Thymus (tissue), 11 donors: ENCODE data around the gene ASB17. TPM values are rescaled to one million over a fixed set of nuclear protein-coding genes. Genes with fewer than 3 reads are reported as not detected.

Source experiments
- DNase-seq, 9 donors: peaks; one replicate each; pipeline ENCODE4 v3.0.0-alpha.2; 2013; ENCODE audit warnings: low spot score in 9 of 9, low read depth in 6 of 9, missing footprints in 1 of 9
- H3K27ac ChIP-seq, 2 donors: one replicate each; pipeline ENCODE4 v1.5.1; 2013; ENCODE audit warnings: control low read depth in 1 of 2, low read depth in 1 of 2, low read length in 1 of 2, mild to moderate bottlenecking in 1 of 2, moderate library complexity in 1 of 2
- H3K27me3 ChIP-seq, 2 donors: one replicate each; pipeline ENCODE4 v1.5.1; 2013; ENCODE audit warnings: low read length in 1 of 2; ENCODE audit not compliant: control insufficient read depth in 2 of 2, insufficient read depth in 1 of 2
- H3K36me3 ChIP-seq, 2 donors: one replicate each; pipeline ENCODE4 v1.5.1; 2013; ENCODE audit warnings: low read length in 1 of 2, mild to moderate bottlenecking in 1 of 2, moderate library complexity in 1 of 2; ENCODE audit not compliant: control insufficient read depth in 2 of 2, insufficient read depth in 2 of 2
- H3K4me1 ChIP-seq, 2 donors: one replicate each; pipeline ENCODE4 v1.5.1; 2013; ENCODE audit warnings: low read length in 2 of 2; ENCODE audit not compliant: control insufficient read depth in 2 of 2, insufficient read depth in 2 of 2
- H3K4me3 ChIP-seq, 2 donors: one replicate each; pipeline ENCODE4 v1.5.1; 2013; ENCODE audit warnings: low read length in 2 of 2, control low read depth in 1 of 2, mild to moderate bottlenecking in 1 of 2
- H3K9me3 ChIP-seq, 2 donors: one replicate each; pipeline ENCODE4 v1.5.1; 2013; ENCODE audit warnings: low read length in 1 of 2, mild to moderate bottlenecking in 1 of 2; ENCODE audit not compliant: control insufficient read depth in 2 of 2, insufficient read depth in 1 of 2
- WGBS: extraction: QIAGEN DNeasy Blood & Tissue Kit; methylation state at CpG from one replicate; pipeline ENCODE4 v1.1.7; 2013; 5-methylcytosine and 5-hydroxymethylcytosine counted together
- polyA plus RNA-seq: library from polyadenylated mRNA; stranded (reverse); fragments of 200-250 nt; gene quantifications from one replicate; pipeline ENCODE4 v1.2.3, GENCODE V29; 2013
- total RNA-seq: library from RNA; stranded (reverse); fragments of 120-200 nt; gene quantifications from one replicate; pipeline ENCODE4 v1.2.4, GENCODE V29; 2013
- donor health status: healthy.

ASB17 gene
- total and polyA plus RNA-seq, 2 donors = 0.07 TPM; not detected in 1

- 75% methylated on average over 1 of the region's 1 CpG for WGBS
- peaks cover 0 to 8% of the 10 kb centered on the region in 2 donors for H3K9me3 ChIP-seq
- no peaks in the 10 kb centered on the region for H3K4me1 ChIP-seq
- H3K27ac ChIP-seq = no peak overlapping the region
- H3K4me3 ChIP-seq = no peak overlapping the region
- H3K27me3 ChIP-seq = no peaks in the 10 kb centered on the region
- H3K36me3 ChIP-seq = no peaks in the 10 kb centered on the region
- DNase-seq = no peak
Measured at GRCh38 chr1:75870951-75871350, 61.3 kb downstream of the ASB17 start.

Other genes starting within 250 kb of the ASB17 start
- gene ACADM, start 207.7 kb downstream of the ASB17 start, total RNA-seq = 76.5 TPM
- gene ACADM, start 207.7 kb downstream of the ASB17 start, polyA plus RNA-seq = 29.7 TPM
- gene RABGGTB, start 146.1 kb downstream of the ASB17 start, total RNA-seq = 85.9 TPM
- 83.4 TPM for gene RABGGTB, start 146.1 kb downstream of the ASB17 start, polyA plus RNA-seq
- 0.19 TPM for gene MSH4, start 135.5 kb downstream of the ASB17 start, total RNA-seq
- gene MSH4, start 135.5 kb downstream of the ASB17 start, polyA plus RNA-seq = 0.89 TPM
- 1.8 TPM for gene ST6GALNAC3, start 142.3 kb upstream of the ASB17 start, total RNA-seq
- gene ST6GALNAC3, start 142.3 kb upstream of the ASB17 start, polyA plus RNA-seq = 1.2 TPM